A673 (cell line): ENCODE results near the gene FAM167B. TPM values are rescaled to one million over a fixed set of nuclear protein-coding genes. Genes with fewer than 3 reads are reported as not detected.
A peak's percentile ranks its signal among the peaks of the same experiment; 100 is the strongest.

ENCODE experiments used
- BruUV-seq: library from RNA; stranded (reverse); fragments of 400-500 nt; replicated peaks from 2 replicates; lab custom pipeline; 2021; lab: Mats Ljungman, UMichigan
- CTCF ChIA-PET: fragments of 300-600 bp; sonication (Branson Sonifier 250); formaldehyde crosslinking; loops from one replicate; lab custom pipeline; 2022; ENCODE audit warnings: antibody characterized with exemption; lab: Charles Lee
- POLR2A ChIA-PET: fragments of 300-600 bp; sonication (Branson Sonifier 250); formaldehyde crosslinking; loops from one replicate; lab custom pipeline; 2022; ENCODE audit warnings: antibody characterized with exemption; ENCODE audit not compliant: low non-redundant PET; lab: Charles Lee
- DNase-seq: peaks from one replicate; pipeline ENCODE4 v3.0.0-alpha.2; 2015; ENCODE audit warnings: low spot score
- H3K27ac ChIP-seq: fragments of 200-600 bp; sonication (generic); 2 replicates; pipeline ENCODE4 v1.5.1; 2016; ENCODE audit warnings: mixed run types, low read depth, mild to moderate bottlenecking, mixed read lengths, antibody characterized with exemption, low read length; ENCODE audit not compliant: poor library complexity, severe bottlenecking
- H3K27me3 ChIP-seq: fragments of 200-600 bp; sonication (generic); replicated peaks from 2 replicates; pipeline ENCODE4 v1.6.1; 2017; ENCODE audit warnings: mixed run types, low read depth, mild to moderate bottlenecking, mixed read lengths, antibody characterized with exemption, low read length; ENCODE audit not compliant: insufficient read depth, poor library complexity
- H3K36me3 ChIP-seq: fragments of 200-600 bp; sonication (generic); 2 replicates; pipeline ENCODE4 v1.6.1; 2016; ENCODE audit warnings: mixed run types, mild to moderate bottlenecking, mixed read lengths, antibody characterized with exemption, low read length; ENCODE audit not compliant: insufficient read depth, poor library complexity, severe bottlenecking
- H3K4me1 ChIP-seq: fragments of 200-600 bp; sonication (generic); 2 replicates; pipeline ENCODE4 v1.6.1; 2017; ENCODE audit warnings: mixed run types, mild to moderate bottlenecking, mixed read lengths, antibody characterized with exemption, low read length; ENCODE audit not compliant: insufficient read depth, poor library complexity, severe bottlenecking
- H3K4me3 ChIP-seq: fragments of 200-600 bp; sonication (generic); 2 replicates; pipeline ENCODE4 v1.5.1; 2016; ENCODE audit warnings: low read depth, mixed run types, mild to moderate bottlenecking, mixed read lengths, low read length; ENCODE audit not compliant: poor library complexity, severe bottlenecking
- H3K9me3 ChIP-seq: fragments of 200-600 bp; sonication (generic); 2 replicates; pipeline ENCODE4 v1.6.1; 2016; ENCODE audit warnings: mixed run types, low read depth, mild to moderate bottlenecking, mixed read lengths, antibody characterized with exemption, low read length; ENCODE audit not compliant: poor library complexity, severe bottlenecking
- CTCF ChIP-seq: fragments of 300-800, 200-600 bp; sonication (generic); conservative IDR thresholded peaks from 2 replicates; pipeline ENCODE4 v1.5.1; 2017; ENCODE audit warnings: low read depth, mild to moderate bottlenecking, antibody characterized with exemption, low read length, moderate library complexity, mixed read lengths
- EZH2 ChIP-seq: fragments of 200-600 bp; sonication (generic); IDR thresholded peaks from 2 replicates; pipeline ENCODE4 v1.6.1; 2017; ENCODE audit warnings: borderline replicate concordance, low read depth, mild to moderate bottlenecking, mixed read lengths, antibody characterized with exemption, low read length; ENCODE audit not compliant: poor library complexity, severe bottlenecking
- intact Hi-C: fragments of 100-400 bp; cut with micrococcal nuclease; formaldehyde crosslinking; loops from one replicate; pipeline ENCODE4 v1.10.0; 2022; ENCODE audit not compliant: unreplicated experiment
- total RNA-seq: library from RNA; stranded (reverse); gene quantifications from 2 replicates; pipeline ENCODE4 v1.2.3, GENCODE V29; 2021

FAM167B gene
- total RNA-seq, 1 experiment from 2014 or later = not detected

- H3K27me3 ChIP-seq = no peaks in the 10 kb centered on the region
- no peak for DNase-seq
- no peaks in the 10 kb centered on the region for H3K4me1 ChIP-seq
- H3K27ac ChIP-seq = no peak overlapping the region
- H3K4me3 ChIP-seq = no peak overlapping the region
- H3K36me3 ChIP-seq = peaks cover 7% of the 10 kb centered on the region
- no TSS peak for BruUV-seq
- POLR2A ChIA-PET = no interaction called here
- no peak for TF ChIP-seq EZH2
- no peak for TF ChIP-seq CTCF
- CTCF ChIA-PET = interaction anchor here (0.5 kb wide), 1 partner anchor 167 kb away, joined by 9 read pairs; no protein-coding TSS in a partner anchor
- intact Hi-C loops = no loop called here
- H3K9me3 ChIP-seq = no peaks in the 10 kb centered on the region
These were observed 38.6 kb upstream of the FAM167B start for GRCh38 chr1:32208469-32208868.

- Histone ChIP-seq H3K27me3 (no peaks in the 10 kb centered on the region), H3K9me3 (no peaks in the 10 kb centered on the region), H3K27ac (no peak within 1 kb of the TSS), H3K4me3 (no peak within 1 kb of the TSS), H3K4me1 (no peaks in the 10 kb centered on the region), H3K36me3 (peaks cover 7% of the 10 kb centered on the region)
- ChIA-PET POLR2A (no interaction called here), CTCF (no interaction called here)
- BruUV-seq = no TSS peak
- TF ChIP-seq EZH2 (no peak), CTCF (no peak)
- peak; percentile 46 for DNase-seq
- intact Hi-C loops = no loop called here
These were observed 38.1 kb upstream of the FAM167B start, which contains the start of gene DCDC2B for GRCh38 chr1:32208891-32209328. Gene DCDC2B (plus strand): TSS chr1:32209089. CDS start chr1:32209094, 5 bp downstream.

- intact Hi-C loops = loop anchor here (5.0 kb wide), 1 partner anchor 196 kb away; no protein-coding TSS in a partner anchor
- TF ChIP-seq EZH2 (no peak), CTCF (peak; percentile 85)
- ChIA-PET CTCF (interaction anchor here (0.7 to 1.3 kb wide), 4 partner anchors 15 to 1735 kb away, joined by 4 read pairs; partner anchors contain the start of gene CCDC28B), POLR2A (no interaction called here)
- DNase-seq = peak; percentile 76
- no peaks in the 10 kb centered on the region for H3K9me3 ChIP-seq
- H3K36me3 ChIP-seq = peaks cover 8% of the 10 kb centered on the region
- peaks cover 5% of the 10 kb centered on the region for H3K4me1 ChIP-seq
- no peak overlapping the region for H3K27ac ChIP-seq
- no peaks in the 10 kb centered on the region for H3K27me3 ChIP-seq
- no peak overlapping the region for H3K4me3 ChIP-seq
- no TSS peak for BruUV-seq
These were observed 31.2 kb upstream of the FAM167B start for GRCh38 chr1:32215629-32216480.
